ENCODE measurements around the gene HVCN1. TPM values are rescaled to one million over a fixed set of nuclear protein-coding genes. Genes with fewer than 3 reads are reported as not detected.

Gene HVCN1
- polyA plus RNA-seq, 1 donor from 2014 or later, result 441 TPM

DNA sequence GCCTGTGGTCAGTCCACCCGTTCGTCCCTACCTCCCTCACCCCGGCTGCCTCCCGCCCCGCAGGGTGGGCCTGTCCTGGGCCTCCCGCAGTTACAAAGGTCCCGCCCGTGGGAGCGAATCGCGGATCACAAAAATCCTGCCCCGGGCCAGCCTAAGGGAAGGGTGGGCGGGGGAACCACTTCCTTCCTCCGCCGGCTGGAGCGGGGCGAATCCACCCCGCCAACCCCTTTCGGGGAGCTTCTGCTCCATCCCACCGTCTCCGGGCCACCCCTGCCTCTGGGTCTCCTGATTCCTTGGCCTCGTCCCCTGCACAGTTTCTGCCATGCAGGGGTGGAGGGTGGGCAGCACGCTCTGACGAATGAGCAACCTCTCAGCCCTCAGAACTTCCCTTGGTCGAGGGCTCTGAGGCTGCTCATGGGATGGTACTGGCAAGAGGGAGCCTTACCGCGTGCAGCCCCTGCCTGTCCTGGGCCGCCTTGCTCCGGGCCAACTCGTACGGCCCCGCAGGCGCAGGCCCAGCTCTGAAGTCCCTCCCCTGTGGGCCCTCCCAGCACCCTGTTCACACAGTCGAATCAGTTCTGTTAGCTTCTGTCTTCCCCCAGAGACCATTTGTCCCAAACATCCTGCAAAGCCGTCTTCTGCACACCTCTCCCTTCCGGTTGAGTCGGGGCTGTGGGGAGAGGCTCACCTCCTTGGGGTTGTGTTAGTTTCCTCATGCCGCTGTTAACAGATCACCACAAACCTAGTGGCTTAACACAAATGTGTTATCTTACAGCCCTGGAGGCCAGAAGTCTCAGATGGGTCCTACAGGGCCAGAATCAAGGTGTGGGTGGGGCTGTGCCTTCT is 589 bp upstream of the HVCN1 start:
- Mint-ChIP-seq H3K36me3 (peaks cover 11% of the 10 kb centered on the region), H3K9me3 (no peaks in the 10 kb centered on the region), H3K4me1 (peaks cover 43 to 45% (median 44%) of the 10 kb centered on the region in 3 donors), H3K27ac (peak overlapping the region; percentile 76 to 95 (median 83)), H3K27me3 (no peaks in the 10 kb centered on the region), H3K4me3 (peak overlapping the region; percentile 83 to 97 (median 92))

DNA sequence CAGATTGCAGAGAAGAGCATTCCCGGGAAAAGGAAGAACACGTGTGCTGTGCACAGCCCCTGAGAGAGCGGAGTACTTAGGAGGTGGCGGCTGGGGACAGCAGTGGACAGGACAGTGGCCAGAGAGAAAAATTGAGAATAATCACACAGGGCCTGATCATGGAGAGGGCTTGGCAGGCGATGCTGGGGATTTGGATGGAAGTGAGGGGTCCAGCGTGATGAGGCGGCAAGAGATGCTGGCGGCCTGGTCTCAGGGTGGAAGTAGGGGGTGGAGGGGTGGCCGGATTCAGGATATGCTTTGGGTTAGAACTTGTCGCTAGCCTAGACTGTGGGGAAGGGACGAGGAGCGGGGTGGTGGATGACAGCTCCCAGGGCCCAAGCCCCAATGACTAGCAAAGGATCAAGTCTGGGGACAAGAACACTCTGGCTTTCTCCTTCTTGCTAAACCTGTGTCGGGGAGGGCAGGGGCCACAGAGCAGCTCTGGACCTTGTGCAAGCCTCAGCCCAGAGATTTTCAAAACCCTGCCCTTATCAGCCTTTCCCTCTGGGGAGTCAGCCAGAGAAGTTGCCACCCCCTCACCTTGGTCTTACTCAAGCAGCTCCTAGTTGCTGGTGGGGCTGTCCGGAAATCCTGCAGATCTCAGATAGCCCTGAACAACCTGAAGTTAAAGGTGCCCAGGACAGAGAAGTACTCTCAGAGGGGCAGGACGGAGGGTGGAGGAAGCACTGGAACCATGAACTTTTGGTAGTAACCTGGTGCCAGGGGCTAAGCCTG is 1.3 kb downstream of the HVCN1 start:
- Mint-ChIP-seq H3K9me3 (no peaks in the 10 kb centered on the region), H3K27ac (peak overlapping the region; percentile 85 to 90 (median 85)), H3K36me3 (peaks cover 15% of the 10 kb centered on the region), H3K4me1 (peaks cover 46 to 49% (median 49%) of the 10 kb centered on the region in 3 donors), H3K27me3 (no peaks in the 10 kb centered on the region), H3K4me3 (peak overlapping the region; percentile 94 to 100 (median 96))

GRCh38 chr12:110686294-110686903 is 2.5 kb downstream of the HVCN1 start:
- Mint-ChIP-seq H3K4me1 (peaks cover 45 to 51% (median 46%) of the 10 kb centered on the region in 3 donors), H3K36me3 (peaks cover 17% of the 10 kb centered on the region), H3K27me3 (no peaks in the 10 kb centered on the region), H3K27ac (peak overlapping the region; percentile 83 to 90 (median 85)), H3K4me3 (peak overlapping the region; percentile 94 to 100 (median 96)), H3K9me3 (no peaks in the 10 kb centered on the region)

- peaks cover 44 to 51% (median 49%) of the 10 kb centered on the region in 3 donors for H3K4me1 Mint-ChIP-seq
- peak overlapping the region; percentile 6 to 90 (median 63) for H3K27ac Mint-ChIP-seq
- H3K36me3 Mint-ChIP-seq, result peaks cover 17% of the 10 kb centered on the region
- H3K9me3 Mint-ChIP-seq, result no peaks in the 10 kb centered on the region
- peak overlapping the region; percentile 94 to 100 (median 96) for H3K4me3 Mint-ChIP-seq
- no peaks in the 10 kb centered on the region for H3K27me3 Mint-ChIP-seq
These were observed 4.5 kb downstream of the HVCN1 start for GRCh38 chr12:110684312-110684836.

- no peaks in the 10 kb centered on the region for H3K9me3 Mint-ChIP-seq
- H3K4me1 Mint-ChIP-seq, result peaks cover 47 to 54% (median 50%) of the 10 kb centered on the region in 3 donors
- peak overlapping the region in 2 of 3 donors; percentile 59 to 90 for H3K27ac Mint-ChIP-seq
- peak overlapping the region; percentile 89 to 98 (median 94) for H3K4me3 Mint-ChIP-seq
- H3K27me3 Mint-ChIP-seq, result no peaks in the 10 kb centered on the region
- peaks cover 17% of the 10 kb centered on the region for H3K36me3 Mint-ChIP-seq
These were observed 5.0 kb downstream of the HVCN1 start for GRCh38 chr12:110683888-110684287.

- H3K27me3 Mint-ChIP-seq, result no peaks in the 10 kb centered on the region
- H3K36me3 Mint-ChIP-seq, result peaks cover 15% of the 10 kb centered on the region
- no peaks in the 10 kb centered on the region for H3K9me3 Mint-ChIP-seq
- peak overlapping the region; percentile 87 to 93 (median 90) for H3K27ac Mint-ChIP-seq
- peaks cover 57 to 68% (median 61%) of the 10 kb centered on the region in 3 donors for H3K4me1 Mint-ChIP-seq
- H3K4me3 Mint-ChIP-seq, result peak overlapping the region in 3 of 4 donors; percentile 45 to 95 (median 88)
These were observed 8.9 kb downstream of the HVCN1 start for GRCh38 chr12:110680032-110680431.

- Mint-ChIP-seq H3K4me1 (peaks cover 55 to 66% (median 60%) of the 10 kb centered on the region in 3 donors), H3K36me3 (peaks cover 15% of the 10 kb centered on the region), H3K27ac (peak overlapping the region; percentile 74 to 93 (median 90)), H3K9me3 (no peaks in the 10 kb centered on the region), H3K27me3 (no peaks in the 10 kb centered on the region), H3K4me3 (peak overlapping the region in 3 of 4 donors; percentile 90 to 95 (median 94))
These were observed 9.7 kb downstream of the HVCN1 start for GRCh38 chr12:110679201-110679600.

GRCh38 chr12:110677982-110678381 is 10.9 kb downstream of the HVCN1 start:
- Mint-ChIP-seq H3K27ac (peak overlapping the region; percentile 51 to 96 (median 93)), H3K36me3 (peaks cover 11% of the 10 kb centered on the region), H3K27me3 (no peaks in the 10 kb centered on the region), H3K4me3 (peak overlapping the region; percentile 77 to 95 (median 92)), H3K4me1 (peaks cover 55 to 72% (median 63%) of the 10 kb centered on the region in 3 donors), H3K9me3 (no peaks in the 10 kb centered on the region)

GRCh38 chr12:110677206-110677911 is 11.6 kb downstream of the HVCN1 start:
- peaks cover 59 to 72% (median 65%) of the 10 kb centered on the region in 3 donors for H3K4me1 Mint-ChIP-seq
- no peaks in the 10 kb centered on the region for H3K9me3 Mint-ChIP-seq
- H3K27ac Mint-ChIP-seq, result peak overlapping the region; percentile 51 to 96 (median 93)
- peaks cover 15% of the 10 kb centered on the region for H3K36me3 Mint-ChIP-seq
- no peaks in the 10 kb centered on the region for H3K27me3 Mint-ChIP-seq
- H3K4me3 Mint-ChIP-seq, result peak overlapping the region; percentile 77 to 95 (median 92)

GRCh38 chr12:110676171-110676570 is 12.7 kb downstream of the HVCN1 start:
- Mint-ChIP-seq H3K27me3 (no peaks in the 10 kb centered on the region), H3K27ac (peak overlapping the region; percentile 51 to 93 (median 76)), H3K36me3 (peaks cover 16% of the 10 kb centered on the region), H3K4me3 (peak overlapping the region in 3 of 4 donors; percentile 92 to 95 (median 94)), H3K9me3 (no peaks in the 10 kb centered on the region), H3K4me1 (peaks cover 52 to 69% (median 68%) of the 10 kb centered on the region in 3 donors)

GRCh38 chr12:110670161-110670701 is 18.7 kb downstream of the HVCN1 start:
- peaks cover 11% of the 10 kb centered on the region for H3K36me3 Mint-ChIP-seq
- peak overlapping the region; percentile 87 to 99 (median 97) for H3K27ac Mint-ChIP-seq
- H3K27me3 Mint-ChIP-seq, result no peaks in the 10 kb centered on the region
- H3K9me3 Mint-ChIP-seq, result no peaks in the 10 kb centered on the region
- peak overlapping the region; percentile 80 to 93 (median 88) for H3K4me3 Mint-ChIP-seq
- peaks cover 45 to 69% (median 62%) of the 10 kb centered on the region in 3 donors for H3K4me1 Mint-ChIP-seq

DNA sequence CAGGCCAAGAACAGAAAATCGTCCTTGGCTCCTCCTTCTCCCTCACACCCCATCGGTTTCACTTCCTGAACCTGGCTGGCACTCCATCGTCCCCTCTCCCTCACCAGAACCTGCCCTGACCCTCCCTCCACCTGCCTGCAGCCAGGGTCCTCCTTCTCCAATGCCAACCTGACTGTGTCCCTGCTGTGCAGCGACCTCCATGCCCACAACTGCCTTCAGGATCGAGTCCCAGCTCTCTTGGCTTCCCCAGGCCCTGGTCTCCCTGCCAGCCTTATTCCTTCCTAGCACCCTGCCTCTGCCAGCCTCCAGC is 19.8 kb downstream of the HVCN1 start:
- Mint-ChIP-seq H3K9me3 (peaks cover 0 to 3% (median 0%) of the 10 kb centered on the region in 3 donors), H3K36me3 (peaks cover 19% of the 10 kb centered on the region), H3K27me3 (no peaks in the 10 kb centered on the region), H3K27ac (peak overlapping the region; percentile 87 to 99 (median 97)), H3K4me3 (peak overlapping the region; percentile 80 to 93 (median 88)), H3K4me1 (peaks cover 47 to 71% (median 62%) of the 10 kb centered on the region in 3 donors)

DNA sequence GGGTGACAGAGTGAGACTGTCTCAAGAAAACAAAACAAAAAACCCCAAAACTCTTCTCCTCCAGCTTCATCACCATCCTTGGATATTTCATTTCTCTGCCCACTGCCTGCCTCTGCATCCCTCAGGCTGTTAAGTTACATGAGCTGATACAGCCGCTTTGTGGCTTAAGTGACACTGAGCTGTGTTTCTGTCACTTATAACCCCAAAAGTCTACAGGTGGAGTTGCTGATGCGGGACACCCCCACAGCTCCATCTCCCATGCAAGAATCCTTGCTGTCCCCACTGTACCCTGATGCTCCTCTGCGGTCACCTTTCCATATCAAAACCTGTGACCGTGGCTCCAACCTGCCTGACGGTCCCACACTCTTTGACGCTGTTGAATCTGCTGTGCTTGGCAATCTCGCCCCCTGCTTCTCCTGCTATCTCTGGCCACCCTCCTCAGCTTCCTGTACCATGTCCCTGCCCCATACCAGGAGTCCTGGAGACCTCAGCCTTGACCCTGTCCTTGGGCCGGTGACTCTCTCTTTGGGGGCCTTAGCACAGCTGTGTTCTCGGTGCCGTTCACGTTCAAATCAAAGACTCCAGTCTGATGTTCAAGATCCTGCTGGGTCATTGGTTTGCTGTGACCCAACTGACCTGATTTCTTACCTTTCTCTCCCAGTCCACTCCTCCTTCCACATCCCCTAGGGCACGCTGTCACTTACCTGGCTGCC is 20.3 kb downstream of the HVCN1 start:
- Mint-ChIP-seq H3K4me3 (peak overlapping the region; percentile 80 to 93 (median 88)), H3K27ac (peak overlapping the region; percentile 87 to 99 (median 97)), H3K9me3 (peaks cover 0 to 3% (median 0%) of the 10 kb centered on the region in 3 donors), H3K36me3 (peaks cover 20% of the 10 kb centered on the region), H3K4me1 (peaks cover 45 to 71% (median 59%) of the 10 kb centered on the region in 3 donors), H3K27me3 (no peaks in the 10 kb centered on the region)

Measured in IgD-negative memory B cell (primary cell).